GM12878 (cell line): ENCODE data around the gene ARRB2. TPM values are rescaled to one million over a fixed set of nuclear protein-coding genes. Genes with fewer than 3 reads are reported as not detected.

Experiments
- ATAC-seq: fragments of 200-7000 bp; cut with Tn5 transposase; 3 replicates; pipeline ENCODE4 v1.9.1; 2020; ENCODE audit warnings: mild to moderate bottlenecking, moderate library complexity
- BruUV-seq: library from RNA; stranded (reverse); fragments of 400-500 nt; replicated peaks from 2 replicates; lab custom pipeline; 2021; lab: Mats Ljungman, UMichigan
- CTCF ChIA-PET: fragments of 300-600 bp; sonication (Branson Sonifier 250); formaldehyde crosslinking; extraction: SDS; loops from one replicate; lab custom pipeline; 2021; ENCODE audit warnings: inconsistent platforms; lab: Yijun Ruan, JAX
- POLR2A ChIA-PET: fragments of 350-600 bp; formaldehyde crosslinking; extraction: SDS; loops from one replicate; lab custom pipeline; 2021; ENCODE audit warnings: inconsistent platforms; lab: Charles Lee
- RAD21 ChIA-PET: fragments of 300-600 bp; sonication (Branson Sonifier 250); formaldehyde crosslinking; loops from one replicate; lab custom pipeline; 2023; ENCODE audit warnings: antibody characterized with exemption; ENCODE audit not compliant: unreplicated experiment; lab: Charles Lee
- SMC1A ChIA-PET: fragments of 300-600 bp; sonication (Branson Sonifier 250); formaldehyde crosslinking; loops from one replicate; lab custom pipeline; 2023; ENCODE audit not compliant: unreplicated experiment, uncharacterized antibody; lab: Charles Lee
- DNase-seq: peaks from one replicate; pipeline ENCODE4 v3.0.0-alpha.2; 2011; ENCODE audit warnings: low read depth, low spot score
- FAIRE-seq: peaks from 3 replicates; lab custom pipeline; 2011; peaks lifted over from hg19 to GRCh38; lab: Jason Lieb, UNC
- H2AFZ ChIP-seq: 2 replicates; pipeline ENCODE4 v1.6.0; 2011; ENCODE audit warnings: low read depth, low read length, control low read depth; ENCODE audit not compliant: control insufficient read depth
- H3K27ac ChIP-seq: 2 replicates; pipeline ENCODE4 v1.5.1; 2011; ENCODE audit warnings: control low read depth; ENCODE audit not compliant: control insufficient read depth, insufficient read depth
- H3K27me3 ChIP-seq, 2 experiments: replicated peaks in 1 of 2; 2 replicates each; pipeline versions ENCODE4 v1.6.0 to v1.6.1; 2011; ENCODE audit warnings: low read length in 1 of 2; ENCODE audit not compliant: control insufficient read depth in 2 of 2, insufficient read depth in 2 of 2
- H3K36me3 ChIP-seq, 2 experiments: 2 replicates each; pipeline ENCODE4 v1.5.1; 2011; ENCODE audit warnings: low read length in 1 of 2; ENCODE audit not compliant: control insufficient read depth in 2 of 2, insufficient read depth in 2 of 2
- H3K4me1 ChIP-seq: 2 replicates; pipeline ENCODE4 v1.6.1; 2011; ENCODE audit warnings: mild to moderate bottlenecking, low read length, moderate library complexity, mixed read lengths; ENCODE audit not compliant: control insufficient read depth, insufficient read depth
- H3K4me2 ChIP-seq: 2 replicates; pipeline ENCODE4 v1.6.0; 2011; ENCODE audit warnings: control low read depth; ENCODE audit not compliant: control insufficient read depth, insufficient read depth
- H3K4me3 ChIP-seq: fragments of 200-600 bp; sonication (generic); 2 replicates; pipeline ENCODE4 v1.5.1; 2016
- H3K79me2 ChIP-seq: 2 replicates; pipeline ENCODE4 v1.6.0; 2011; ENCODE audit warnings: low read length; ENCODE audit not compliant: control insufficient read depth, insufficient read depth
- H3K9ac ChIP-seq: 2 replicates; pipeline ENCODE4 v1.8.0; 2011; ENCODE audit warnings: low read length, control low read depth, mixed read lengths; ENCODE audit not compliant: control insufficient read depth, insufficient read depth
- H3K9me3 ChIP-seq: replicated peaks from 3 replicates; pipeline ENCODE4 v1.5.1; 2011; ENCODE audit warnings: mild to moderate bottlenecking, low read length; ENCODE audit not compliant: control insufficient read depth, insufficient read depth
- H4K20me1 ChIP-seq: 2 replicates; pipeline ENCODE4 v1.6.0; 2011; ENCODE audit not compliant: control insufficient read depth, insufficient read depth
- ATF3 ChIP-seq: IDR thresholded peaks from 2 replicates; pipeline ENCODE4 v1.6.1; 2011; ENCODE audit warnings: low read depth, mild to moderate bottlenecking, low read length, moderate library complexity, borderline replicate concordance; ENCODE audit errors: extremely low read depth
- CHD1 ChIP-seq: IDR thresholded peaks from 2 replicates; pipeline ENCODE4 v1.6.1; 2012; ENCODE audit warnings: low read depth, low read length, improper control_type of control experiment
- DPF2 ChIP-seq: fragments of 450-650 bp; IDR thresholded peaks from 2 replicates; pipeline ENCODE4 v1.6.1; 2017; ENCODE audit warnings: mild to moderate bottlenecking
- FOXK2 ChIP-seq: fragments of 450-650 bp; IDR thresholded peaks from 2 replicates; pipeline ENCODE4 v1.6.1; 2017; ENCODE audit warnings: mild to moderate bottlenecking, moderate library complexity
- FOXM1 ChIP-seq: IDR thresholded peaks from 2 replicates; pipeline ENCODE4 v1.6.1; 2012; ENCODE audit warnings: low read depth, mild to moderate bottlenecking, inconsistent platforms, low read length, moderate library complexity
- IRF4 ChIP-seq: IDR thresholded peaks from 2 replicates; pipeline ENCODE4 v1.6.1; 2011; ENCODE audit warnings: low read depth, low read length
- MTA2 ChIP-seq: fragments of 450-650 bp; IDR thresholded peaks from 2 replicates; pipeline ENCODE4 v1.6.1; 2016; ENCODE audit warnings: low read depth, mild to moderate bottlenecking, moderate library complexity
- MTA3 ChIP-seq: IDR thresholded peaks from 2 replicates; pipeline ENCODE4 v1.6.1; 2012; ENCODE audit warnings: low read length, inconsistent platforms, borderline replicate concordance
- NR2F1 ChIP-seq: fragments of 450-650 bp; conservative IDR thresholded peaks from 2 replicates; pipeline ENCODE4 v1.6.1; 2017; ENCODE audit warnings: mild to moderate bottlenecking
- SPI1 ChIP-seq: IDR thresholded peaks from 2 replicates; pipeline ENCODE4 v1.6.1; 2011; ENCODE audit warnings: low read depth, mild to moderate bottlenecking, low read length, moderate library complexity, borderline replicate concordance; ENCODE audit not compliant: insufficient read depth
- SREBF1 ChIP-seq: IDR thresholded peaks from 2 replicates; pipeline ENCODE4 v1.6.1; 2012; ENCODE audit warnings: mild to moderate bottlenecking, low read length
- SUZ12 ChIP-seq: fragments of 200-600 bp; sonication (generic); IDR thresholded peaks from one replicate; pipeline ENCODE4 v1.6.1; 2018; ENCODE audit warnings: antibody characterized with exemption, mild to moderate bottlenecking; ENCODE audit not compliant: unreplicated experiment
- TBL1XR1 ChIP-seq: IDR thresholded peaks from 2 replicates; pipeline ENCODE4 v1.6.1; 2012; ENCODE audit warnings: low read depth, low read length, improper control_type of control experiment
- TCF12 ChIP-seq: IDR thresholded peaks from 2 replicates; pipeline ENCODE4 v1.6.1; 2011; ENCODE audit warnings: low read depth, mild to moderate bottlenecking, low read length
- TCF7 ChIP-seq: IDR thresholded peaks from 2 replicates; pipeline ENCODE4 v1.6.1; 2014; ENCODE audit warnings: antibody characterized with exemption, borderline replicate concordance
- WGBS: methylation state at CpG from one replicate; pipeline ENCODE4 v1.1.6; 2016; ENCODE audit warnings: low lambda C conversion rate; ENCODE audit not compliant: insufficient replicate concordance, insufficient coverage; ENCODE audit errors: missing lambda C conversion rate; 5-methylcytosine and 5-hydroxymethylcytosine counted together
- in situ Hi-C: fragments of 300-500 bp; cut with MboI; formaldehyde crosslinking; loops from 9 replicates; pipeline ENCODE4 v1.14.3; 2018; ENCODE audit warnings: mixed read lengths
- intact Hi-C: fragments of 100-400 bp; cut with micrococcal nuclease; formaldehyde crosslinking; loops from one replicate; pipeline ENCODE4 v1.14.2; 2022; ENCODE audit not compliant: unreplicated experiment
- polyA plus RNA-seq, 11 experiments: library from polyadenylated mRNA; depleted of rRNA in 4 of 11; unstranded in 6 of 11; stranded (reverse) in 5 of 11; fragments of >200 nt; fragmentation: Nextera tagmentation in 4 of 11; fragmentation: Illumina TruSeq in 1 of 11; extraction: Ambion mirVana in 4 of 11; extraction: Trizol in 1 of 11; gene quantifications; 1 replicate in 1 of 11; 2 replicates in 10 of 11; pipeline versions ENCODE4 v1.2.1 to v1.2.3, GENCODE V29; 2011 to 2016; ENCODE audit warnings: inconsistent platforms in 2 of 11, missing spikeins in 2 of 11, low read depth in 1 of 11
- total RNA-seq, 4 experiments: library from RNA; depleted of rRNA in 3 of 4; stranded (reverse); fragments of >200 nt in 3 of 4; fragmentation: Illumina TruSeq in 1 of 4; extraction: Trizol in 1 of 4; gene quantifications; 2 replicates each; pipeline versions ENCODE4 v1.2.1 to v1.2.3, GENCODE V29; 2013 to 2021
- TF ChIP-seq, protein P1 (sequence below): fragments of 450-650 bp; conservative IDR thresholded peaks from 2 replicates; pipeline ENCODE4 v1.6.1; 2017; ENCODE audit warnings: mild to moderate bottlenecking, moderate library complexity
- TF ChIP-seq, protein P2 (sequence below), 3 experiments: IDR thresholded peaks in 2 of 3; conservative IDR thresholded peaks in 1 of 3; 2 replicates each; pipeline ENCODE4 v1.5.1; 2011; ENCODE audit warnings: low read depth in 3 of 3, low read length in 3 of 3, mild to moderate bottlenecking in 3 of 3, control low read depth in 2 of 3, moderate library complexity in 2 of 3, inconsistent platforms in 1 of 3, mixed read lengths in 1 of 3; ENCODE audit not compliant: control insufficient read depth in 2 of 3, insufficient read depth in 1 of 3; ENCODE audit errors: extremely low read depth in 1 of 3

The ARRB2 gene
- total and polyA plus RNA-seq, 10 of the 15 experiments (the other 5 are each of a cell fraction or from before 2014, with no cell fraction given) = 6.5 to 75.2 (median 43.1) TPM

DNA sequence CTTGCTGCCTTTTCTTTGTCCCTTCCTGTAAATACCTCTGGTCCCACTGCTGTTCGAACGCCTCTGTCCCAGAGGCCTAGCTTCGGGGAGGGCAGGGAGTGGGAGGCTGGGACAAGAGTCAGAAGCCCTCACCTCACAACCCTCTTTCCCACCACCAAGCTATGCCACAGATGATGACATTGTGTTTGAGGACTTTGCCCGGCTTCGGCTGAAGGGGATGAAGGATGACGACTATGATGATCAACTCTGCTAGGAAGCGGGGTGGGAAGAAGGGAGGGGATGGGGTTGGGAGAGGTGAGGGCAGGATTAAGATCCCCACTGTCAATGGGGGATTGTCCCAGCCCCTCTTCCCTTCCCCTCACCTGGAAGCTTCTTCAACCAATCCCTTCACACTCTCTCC is 10.4 kb downstream of the ARRB2 start (continued):
- TF ChIP-seq FOXM1 = no peak
- TF ChIP-seq MTA2 = no peak

DNA sequence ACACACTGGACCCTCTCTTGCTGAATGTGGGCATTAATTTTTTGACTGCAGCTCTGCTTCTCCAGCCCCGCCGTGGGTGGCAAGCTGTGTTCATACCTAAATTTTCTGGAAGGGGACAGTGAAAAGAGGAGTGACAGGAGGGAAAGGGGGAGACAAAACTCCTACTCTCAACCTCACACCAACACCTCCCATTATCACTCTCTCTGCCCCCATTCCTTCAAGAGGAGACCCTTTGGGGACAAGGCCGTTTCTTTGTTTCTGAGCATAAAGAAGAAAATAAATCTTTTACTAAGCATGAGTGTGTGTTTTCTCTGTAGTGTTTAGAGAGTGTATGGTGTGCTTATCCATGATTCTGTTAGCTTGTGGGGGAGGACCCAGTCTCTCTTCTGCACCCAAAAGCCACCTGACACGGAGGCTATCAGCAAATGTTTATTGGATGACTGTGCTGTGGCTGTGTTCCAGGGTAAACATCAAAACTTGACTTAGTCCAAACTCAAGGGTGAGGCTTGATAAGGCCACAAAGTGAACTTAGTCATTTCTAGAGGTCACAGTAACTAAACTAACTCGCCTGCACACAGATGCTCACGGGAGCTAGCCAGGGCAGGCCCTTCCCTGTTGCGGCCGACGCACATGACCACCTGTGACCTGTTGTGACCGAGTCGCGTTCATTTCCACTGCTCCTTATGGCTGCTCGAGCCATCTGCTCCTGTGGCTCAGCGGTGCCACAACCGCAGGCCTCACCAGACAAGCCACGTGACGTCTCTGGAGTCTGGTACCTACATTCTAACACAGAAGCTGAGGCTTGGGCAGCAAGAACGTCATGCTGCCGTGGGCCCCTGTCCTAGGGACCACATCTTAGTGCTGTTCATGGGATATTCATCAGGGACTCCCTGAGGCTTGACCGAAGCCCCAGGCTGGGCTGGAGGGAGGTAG is 11.0 kb downstream of the ARRB2 start:
- Histone ChIP-seq H3K9ac (no peak overlapping the region), H3K4me1 (peaks cover 5% of the 10 kb centered on the region), H3K27me3 (no peaks in the 10 kb centered on the region), H4K20me1 (no peaks in the 10 kb centered on the region), H3K4me3 (no peak overlapping the region), H3K79me2 (no peaks in the 10 kb centered on the region), H2AFZ (no peak overlapping the region), H3K9me3 (no peaks in the 10 kb centered on the region), H3K4me2 (no peak overlapping the region), H3K36me3 (peaks cover 6 to 12% of the 10 kb centered on the region in 2 experiments; a peak in 3 of 4 replicates), H3K27ac (no peak overlapping the region)
- ChIA-PET SMC1A (interaction anchor here (1.6 to 2.0 kb wide), 2 partner anchors 8 to 11 kb away, joined by 3 to 7 read pairs; partner anchors contain the start of gene ARRB2), CTCF (interaction anchor here (0.6 kb wide), 1 partner anchor 7 kb away, joined by 3 read pairs; no protein-coding TSS in a partner anchor), RAD21 (no interaction called here), POLR2A (no interaction called here)
- no peak for FAIRE-seq
- in situ Hi-C loops = no loop called here
- no TSS peak for BruUV-seq
- intact Hi-C loops = no loop called here
- 46% methylated on average over 20 of the region's 20 CpGs for WGBS
- no peak for ATAC-seq
- no peak for DNase-seq
- peak; percentile 83; the same call in 1 of the 2 replicates for TF ChIP-seq MTA3
- TF ChIP-seq NR2F1 = peak; percentile 94
- TF ChIP-seq ATF3 = no peak
- no peak for TF ChIP-seq FOXK2
- TF ChIP-seq TBL1XR1 = no peak
- no peak for TF ChIP-seq TCF7
- TF ChIP-seq FOXM1 = 0 out of 2 replicates have a peak, but pooled peaks have one; percentile 37
- peak; percentile 56; the same call in 1 of the 2 replicates for TF ChIP-seq IRF4
- TF ChIP-seq, protein P1, sequence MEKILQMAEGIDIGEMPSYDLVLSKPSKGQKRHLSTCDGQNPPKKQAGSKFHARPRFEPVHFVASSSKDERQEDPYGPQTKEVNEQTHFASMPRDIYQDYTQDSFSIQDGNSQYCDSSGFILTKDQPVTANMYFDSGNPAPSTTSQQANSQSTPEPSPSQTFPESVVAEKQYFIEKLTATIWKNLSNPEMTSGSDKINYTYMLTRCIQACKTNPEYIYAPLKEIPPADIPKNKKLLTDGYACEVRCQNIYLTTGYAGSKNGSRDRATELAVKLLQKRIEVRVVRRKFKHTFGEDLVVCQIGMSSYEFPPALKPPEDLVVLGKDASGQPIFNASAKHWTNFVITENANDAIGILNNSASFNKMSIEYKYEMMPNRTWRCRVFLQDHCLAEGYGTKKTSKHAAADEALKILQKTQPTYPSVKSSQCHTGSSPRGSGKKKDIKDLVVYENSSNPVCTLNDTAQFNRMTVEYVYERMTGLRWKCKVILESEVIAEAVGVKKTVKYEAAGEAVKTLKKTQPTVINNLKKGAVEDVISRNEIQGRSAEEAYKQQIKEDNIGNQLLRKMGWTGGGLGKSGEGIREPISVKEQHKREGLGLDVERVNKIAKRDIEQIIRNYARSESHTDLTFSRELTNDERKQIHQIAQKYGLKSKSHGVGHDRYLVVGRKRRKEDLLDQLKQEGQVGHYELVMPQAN = no peak
- no peak for TF ChIP-seq SUZ12
- TF ChIP-seq SREBF1 = no peak
- TF ChIP-seq DPF2 = 0 out of 2 replicates have a peak, but pooled peaks have one; percentile 24
- no peak for TF ChIP-seq SPI1
- TF ChIP-seq, protein P2, sequence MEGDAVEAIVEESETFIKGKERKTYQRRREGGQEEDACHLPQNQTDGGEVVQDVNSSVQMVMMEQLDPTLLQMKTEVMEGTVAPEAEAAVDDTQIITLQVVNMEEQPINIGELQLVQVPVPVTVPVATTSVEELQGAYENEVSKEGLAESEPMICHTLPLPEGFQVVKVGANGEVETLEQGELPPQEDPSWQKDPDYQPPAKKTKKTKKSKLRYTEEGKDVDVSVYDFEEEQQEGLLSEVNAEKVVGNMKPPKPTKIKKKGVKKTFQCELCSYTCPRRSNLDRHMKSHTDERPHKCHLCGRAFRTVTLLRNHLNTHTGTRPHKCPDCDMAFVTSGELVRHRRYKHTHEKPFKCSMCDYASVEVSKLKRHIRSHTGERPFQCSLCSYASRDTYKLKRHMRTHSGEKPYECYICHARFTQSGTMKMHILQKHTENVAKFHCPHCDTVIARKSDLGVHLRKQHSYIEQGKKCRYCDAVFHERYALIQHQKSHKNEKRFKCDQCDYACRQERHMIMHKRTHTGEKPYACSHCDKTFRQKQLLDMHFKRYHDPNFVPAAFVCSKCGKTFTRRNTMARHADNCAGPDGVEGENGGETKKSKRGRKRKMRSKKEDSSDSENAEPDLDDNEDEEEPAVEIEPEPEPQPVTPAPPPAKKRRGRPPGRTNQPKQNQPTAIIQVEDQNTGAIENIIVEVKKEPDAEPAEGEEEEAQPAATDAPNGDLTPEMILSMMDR (IDR thresholded peaks at IDR 0.05 in 2 of 3, conservative IDR thresholded peaks at IDR 0.05 in 1 of 3; ENCODE audit: control insufficient read depth in 2 of 3, extremely low read depth in 1 of 3, insufficient read depth in 1 of 3, low read depth in 3 of 3, low read length in 3 of 3) = no peak
- TF ChIP-seq CHD1 = no peak
- TF ChIP-seq TCF12 = peak; percentile 51; the same call in 1 of the 2 replicates
